Amniotic epithelial cell (primary cell): ENCODE data around the gene ZSCAN2.
A peak's percentile ranks its signal among the peaks of the same experiment; 100 is the strongest.
"Not testable (repeated sequence)": the region's sequence is repeated elsewhere in the genome, so short reads cannot be mapped to it uniquely, and the experiment has no call there.

ENCODE experiments used
- DNase-seq: peaks from one replicate; pipeline ENCODE4 v3.0.0-alpha.2; 2010; ENCODE audit warnings: low read depth

ZSCAN2 gene

DNA sequence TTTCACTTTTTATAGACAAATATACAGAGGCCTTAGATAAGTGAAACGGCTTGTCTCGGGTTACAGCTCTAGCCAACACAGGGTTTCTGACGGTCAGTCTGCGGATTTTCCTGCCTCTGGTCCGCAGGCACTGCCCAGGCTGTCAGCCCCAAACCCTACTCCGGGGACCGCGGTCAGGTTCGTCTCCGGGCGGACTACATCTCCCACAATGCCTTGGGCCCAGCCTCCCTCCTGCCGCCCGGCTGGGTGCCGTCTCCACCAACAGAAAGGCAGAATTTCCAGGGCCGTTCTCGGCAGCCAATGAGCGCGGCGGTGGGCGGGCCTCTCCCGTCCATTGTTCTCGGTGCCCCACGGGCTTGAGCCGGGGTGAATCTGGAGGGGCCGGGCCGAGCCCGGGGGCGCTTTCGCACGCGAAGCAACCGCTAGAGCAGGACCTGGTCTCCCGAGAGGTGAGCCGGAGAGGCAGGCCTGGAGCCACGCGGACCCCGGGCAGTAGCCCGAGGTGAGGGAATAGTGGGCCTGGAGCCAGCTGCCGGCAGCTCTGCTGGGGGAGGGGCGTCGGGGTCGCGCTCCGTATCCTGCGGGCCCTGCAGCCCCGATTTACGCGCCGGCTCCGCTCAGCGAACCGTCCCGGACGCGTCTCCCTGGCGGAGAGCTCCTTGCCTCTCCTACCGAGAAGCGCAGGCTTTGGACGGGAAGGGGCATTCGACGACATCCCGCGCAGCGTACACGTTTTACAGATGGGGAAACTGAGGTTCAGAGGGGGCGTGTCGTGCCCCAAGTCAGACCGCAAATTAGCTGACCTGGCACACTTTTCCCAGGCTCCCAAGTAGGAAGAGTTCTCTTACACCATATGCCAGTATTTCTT lies at the start of gene ZSCAN2:
Gene ZSCAN2 (plus strand): TSS at position 323 of the 868 bp plus-strand sequence. CDS start 2,919 bp downstream, outside the sequence.
- DNase-seq = peak; percentile 88

DNA sequence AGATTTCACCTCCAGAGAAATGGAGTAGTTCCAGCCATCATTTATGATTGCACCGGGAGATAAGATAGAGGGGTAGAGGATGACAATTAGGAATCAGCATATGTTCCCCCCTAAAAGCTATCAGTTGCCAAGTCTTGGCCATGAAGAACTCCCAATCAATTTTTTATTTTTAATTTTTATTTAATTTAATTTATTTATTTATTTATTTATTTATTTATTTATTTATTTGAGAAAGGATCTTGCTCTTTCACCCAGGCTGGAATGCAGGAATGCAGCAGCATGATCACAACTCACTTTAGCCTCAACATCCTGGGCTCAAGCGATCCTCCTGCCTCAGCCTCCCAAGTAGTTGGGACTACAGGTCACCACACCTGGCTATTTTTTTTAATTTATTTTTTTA lies 49.2 kb upstream of the ZSCAN2 start:
- not testable (repeated sequence) for DNase-seq

DNA sequence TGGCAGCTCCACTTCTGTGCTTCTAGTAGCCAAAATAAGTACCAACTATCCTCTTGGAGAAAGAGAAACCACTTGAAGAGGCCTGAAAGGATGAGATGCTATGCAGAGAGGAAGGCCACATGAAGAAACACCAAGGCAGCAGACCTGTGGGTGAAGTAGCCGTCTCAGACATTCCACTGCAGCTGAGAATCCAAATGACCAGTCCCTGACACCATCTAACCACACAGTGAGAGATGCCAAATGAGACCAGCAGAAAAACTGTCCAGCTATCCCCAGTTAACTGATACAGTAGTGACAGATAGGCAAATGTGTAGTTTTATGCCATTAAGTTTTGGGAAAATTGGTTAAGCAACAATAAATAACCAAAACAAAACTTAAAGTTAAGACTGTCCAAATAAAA lies 47.9 kb upstream of the ZSCAN2 start:
- DNase-seq = peak; percentile 8

DNA sequence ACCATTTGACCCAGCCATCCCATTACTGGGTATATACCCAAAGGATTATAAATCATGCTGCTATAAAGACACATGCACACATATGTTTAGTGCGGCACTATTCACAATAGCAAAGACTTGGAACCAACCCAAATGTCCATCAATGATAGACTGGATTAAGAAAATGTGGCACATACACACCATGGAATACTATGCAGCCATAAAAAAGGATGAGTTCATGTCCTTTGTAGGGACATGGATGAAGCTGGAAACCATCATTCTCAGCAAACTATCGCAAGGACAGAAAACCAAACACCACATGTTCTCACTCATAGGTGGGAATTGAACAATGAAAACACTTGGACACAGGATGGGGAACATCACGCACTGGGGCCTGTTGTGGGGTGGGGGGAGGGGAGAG lies 44.1 kb upstream of the ZSCAN2 start:
- not testable (repeated sequence) for DNase-seq

DNA sequence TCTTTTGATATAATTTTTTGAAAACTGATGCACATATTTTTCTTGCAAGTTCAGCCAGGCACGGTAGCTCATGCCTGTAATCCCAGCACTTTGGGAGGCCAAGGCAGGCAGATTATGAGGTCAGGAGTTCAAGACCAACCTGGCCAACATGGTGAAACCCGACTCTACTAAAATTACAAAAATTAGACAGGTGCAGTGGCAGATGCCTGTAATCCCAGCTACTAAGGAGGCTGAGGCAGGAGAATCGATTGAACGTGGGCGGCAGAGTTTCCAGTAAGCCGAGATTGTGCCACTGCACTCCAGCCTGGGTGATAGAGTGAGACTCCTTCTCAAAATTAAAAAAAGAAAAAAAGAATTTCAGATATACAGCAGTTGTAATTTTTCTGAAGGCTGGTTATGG lies 32.8 kb upstream of the ZSCAN2 start:
- not testable (repeated sequence) for DNase-seq

DNA sequence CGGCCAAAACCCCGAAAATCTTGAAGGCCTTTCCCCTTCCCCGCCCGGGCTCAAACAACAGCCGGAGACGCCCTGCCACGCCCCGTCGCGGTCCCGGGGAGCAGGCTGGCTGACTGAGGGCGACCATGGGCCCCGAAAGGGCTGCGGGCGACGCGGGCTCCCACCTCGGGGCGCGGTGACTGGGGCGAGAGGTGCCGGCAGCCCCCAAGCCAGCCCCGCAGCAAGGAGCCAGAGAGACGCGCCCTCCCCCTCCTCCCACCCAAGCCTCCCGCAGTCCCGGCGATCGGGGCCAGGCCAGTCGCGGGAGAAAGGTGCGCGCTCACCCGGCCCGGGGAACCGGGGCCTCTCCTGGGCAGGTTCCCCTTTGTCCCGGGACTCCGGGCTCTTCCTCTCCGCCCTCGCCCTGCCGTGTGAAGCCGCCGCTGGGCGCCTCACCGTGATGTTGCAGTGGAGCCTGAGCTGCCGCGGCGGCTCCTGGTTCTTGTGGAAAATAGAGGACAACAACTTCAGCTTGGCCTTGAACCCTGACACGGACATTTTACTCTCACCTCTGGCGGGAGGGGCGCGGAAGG lies 30.6 kb upstream of the ZSCAN2 start:
- peak; percentile 4 for DNase-seq

DNA sequence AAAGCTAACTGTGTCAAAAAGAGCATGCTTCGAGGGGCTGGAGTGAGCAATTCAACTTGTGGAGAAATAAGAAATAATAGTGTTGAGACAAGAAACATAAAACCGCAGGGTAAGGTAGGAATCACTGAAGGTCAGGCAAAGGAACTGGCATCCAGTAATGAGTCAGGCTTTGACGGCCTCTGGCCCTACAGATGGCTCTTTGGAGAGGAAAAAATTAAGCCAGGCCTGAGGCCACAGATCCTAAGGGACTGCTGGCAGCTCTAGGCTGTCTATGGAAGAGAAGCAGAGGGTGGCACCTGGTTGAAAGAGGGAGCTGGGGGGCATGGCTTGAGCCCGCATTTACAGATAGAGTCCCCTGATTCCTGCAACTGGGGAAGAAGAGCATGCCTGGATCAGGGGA lies 28.6 kb upstream of the ZSCAN2 start:
- DNase-seq = peak; percentile 29

DNA sequence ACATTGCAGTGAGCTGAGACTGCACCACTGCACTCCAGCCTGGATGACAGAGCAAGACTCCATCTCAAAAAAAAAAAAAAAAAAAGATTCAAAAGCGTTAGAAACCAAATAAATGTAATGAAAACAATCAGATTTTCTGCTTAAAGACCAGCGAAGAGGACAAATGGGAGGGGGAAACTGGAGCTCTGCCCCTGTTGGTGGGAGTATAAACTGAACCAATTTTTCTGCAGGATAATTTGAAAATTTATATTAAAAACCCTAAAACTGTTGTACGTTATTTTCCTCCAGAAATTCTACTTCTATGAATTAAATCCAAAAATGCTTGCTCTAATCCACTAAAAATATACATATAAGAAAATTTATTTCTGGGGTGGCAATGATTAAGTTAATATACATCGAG lies 25.3 kb upstream of the ZSCAN2 start:
- no peak for DNase-seq

DNA sequence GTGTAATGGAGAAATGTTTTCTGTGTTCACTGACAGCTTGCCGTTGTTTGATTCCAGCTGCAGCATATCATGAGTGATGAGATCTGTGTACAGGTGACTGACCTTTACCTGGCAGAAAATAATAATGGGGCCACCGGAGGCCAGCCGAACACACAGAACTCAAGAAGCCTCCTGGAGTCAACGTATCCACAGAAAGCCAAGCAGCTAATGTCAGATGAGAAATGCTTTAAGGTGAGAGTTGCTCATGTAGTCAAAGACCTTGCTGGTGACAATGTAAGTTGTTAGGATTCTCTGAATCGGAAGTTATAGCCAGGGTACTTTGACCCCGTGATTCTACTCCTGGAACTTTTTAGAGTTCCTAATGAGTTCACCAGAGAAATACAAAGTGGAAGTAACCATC lies 22.9 kb upstream of the ZSCAN2 start:
- not testable (repeated sequence) for DNase-seq

DNA sequence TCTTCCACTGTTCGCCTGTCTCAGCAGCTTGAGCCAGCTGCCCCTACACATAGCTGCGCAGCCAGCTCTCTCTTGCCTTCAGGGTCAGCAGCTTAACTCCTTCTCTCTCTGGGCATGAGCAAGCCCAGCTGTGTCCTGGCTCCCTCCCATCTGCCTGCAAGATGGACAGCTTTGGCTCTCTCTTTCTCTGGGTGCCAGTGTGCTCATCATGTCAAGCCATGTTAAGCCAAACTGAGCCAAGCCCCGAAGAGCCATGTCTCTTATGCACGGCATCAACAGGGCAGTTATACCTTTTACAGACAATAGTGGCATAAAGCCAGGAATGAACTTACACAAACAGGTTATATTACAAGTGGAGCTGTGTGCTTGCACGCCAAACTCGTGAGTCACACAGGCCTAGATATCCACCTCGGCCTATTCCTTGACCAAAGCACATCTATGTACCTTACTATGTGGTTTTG lies 21.5 kb upstream of the ZSCAN2 start:
- DNase-seq = peak; percentile 76

DNA sequence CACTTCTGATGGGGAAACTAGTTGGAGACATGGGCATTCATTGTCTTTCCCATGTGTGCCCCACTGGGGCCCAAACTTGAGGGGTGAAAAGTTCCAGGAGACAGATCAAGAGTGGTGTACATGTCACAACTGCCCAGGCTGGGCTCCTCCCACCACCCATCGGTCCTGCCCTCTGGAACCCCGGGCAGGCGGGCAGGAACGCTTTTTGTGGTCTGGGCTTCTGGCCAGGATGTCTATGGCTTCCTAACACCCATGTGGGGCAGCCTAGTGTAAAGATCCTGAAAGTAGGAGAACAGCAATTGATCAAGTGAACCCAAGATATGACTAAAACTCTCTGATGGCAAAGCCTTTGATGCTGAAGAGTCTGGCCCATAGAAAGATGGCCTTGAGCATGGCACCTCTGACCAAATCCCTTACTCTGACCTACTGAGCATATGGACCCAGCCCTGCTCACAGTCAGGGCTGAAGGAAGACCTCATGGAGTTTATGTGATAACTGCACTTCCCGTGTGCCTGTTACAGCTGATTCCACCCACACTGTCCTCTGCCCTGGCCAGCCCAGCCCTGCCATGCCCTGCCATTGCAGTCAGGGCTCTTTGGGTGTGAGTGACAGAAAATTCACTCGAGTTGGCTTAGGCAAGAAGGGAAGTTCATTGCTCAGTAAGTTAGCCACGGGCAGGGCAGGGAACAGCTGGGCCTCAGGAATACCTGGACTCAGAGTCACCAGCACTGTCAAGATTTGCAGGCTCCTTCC lies 19.0 kb upstream of the ZSCAN2 start:
- DNase-seq = not testable (repeated sequence)

DNA sequence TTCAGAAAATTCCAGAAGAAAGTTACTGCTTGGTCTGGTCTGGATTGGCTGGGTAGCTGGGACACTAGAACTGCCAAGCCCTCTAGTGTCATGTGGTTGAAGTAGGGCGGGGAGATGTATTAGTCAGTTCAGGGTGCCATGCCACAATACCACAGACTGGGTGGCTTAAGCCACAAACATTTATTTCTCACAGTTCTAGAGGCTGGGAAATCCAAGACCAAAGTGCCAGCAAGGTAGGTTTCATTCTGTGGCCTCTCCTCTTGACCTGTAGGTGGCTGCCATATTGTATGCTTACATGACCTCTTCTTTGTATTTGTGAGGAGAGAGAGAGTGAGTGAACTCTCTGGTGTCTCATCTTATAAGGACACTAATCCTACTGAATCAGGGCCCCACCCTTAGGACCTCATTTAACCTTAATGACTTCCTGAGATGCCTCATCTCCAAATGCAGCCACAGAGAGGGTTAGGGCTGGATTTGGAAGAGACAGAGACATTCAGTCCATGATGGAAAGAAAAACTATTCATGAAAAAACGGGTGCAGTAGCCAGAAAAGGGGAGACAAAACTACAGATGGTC lies 18.1 kb upstream of the ZSCAN2 start:
- no peak for DNase-seq

DNA sequence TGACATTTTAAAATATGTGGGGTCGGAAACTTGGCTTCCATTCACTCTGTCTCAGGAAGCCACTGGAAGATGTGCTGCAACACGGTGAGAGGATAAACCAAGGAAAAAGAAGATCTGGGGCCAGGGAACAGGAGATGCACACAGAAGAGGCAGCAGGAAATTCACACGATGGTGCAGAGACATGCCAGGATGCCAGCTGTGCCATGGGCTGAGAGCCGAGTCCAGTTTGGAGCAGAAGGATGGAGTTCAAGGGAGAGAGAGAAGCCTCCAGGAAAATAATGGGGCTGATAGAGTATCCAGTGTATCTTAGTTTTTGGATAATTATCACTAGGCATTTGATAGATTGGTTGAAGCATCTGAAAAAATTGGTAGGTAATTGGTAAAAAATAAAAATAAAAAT lies 16.9 kb upstream of the ZSCAN2 start:
- DNase-seq = not testable (repeated sequence)

DNA sequence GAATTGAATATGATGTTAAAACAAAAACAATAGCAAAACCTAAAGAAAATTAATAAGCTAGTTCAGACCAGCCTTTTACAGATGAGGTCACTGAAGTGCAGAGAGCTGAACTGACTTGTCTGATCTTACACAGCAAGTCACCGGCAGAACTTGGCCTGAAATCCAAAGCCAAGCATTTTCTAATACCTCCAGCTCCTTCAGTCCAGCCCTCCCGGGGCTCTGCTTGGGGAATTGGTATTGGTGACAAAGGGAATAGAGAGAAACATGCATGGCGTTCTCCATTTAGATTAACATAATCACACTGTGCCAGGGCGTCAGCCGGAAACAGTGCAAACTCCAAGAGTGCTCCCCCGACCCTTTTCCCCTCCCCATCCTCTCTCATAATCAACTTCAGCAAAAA lies 14.1 kb upstream of the ZSCAN2 start:
- DNase-seq = no peak

DNA sequence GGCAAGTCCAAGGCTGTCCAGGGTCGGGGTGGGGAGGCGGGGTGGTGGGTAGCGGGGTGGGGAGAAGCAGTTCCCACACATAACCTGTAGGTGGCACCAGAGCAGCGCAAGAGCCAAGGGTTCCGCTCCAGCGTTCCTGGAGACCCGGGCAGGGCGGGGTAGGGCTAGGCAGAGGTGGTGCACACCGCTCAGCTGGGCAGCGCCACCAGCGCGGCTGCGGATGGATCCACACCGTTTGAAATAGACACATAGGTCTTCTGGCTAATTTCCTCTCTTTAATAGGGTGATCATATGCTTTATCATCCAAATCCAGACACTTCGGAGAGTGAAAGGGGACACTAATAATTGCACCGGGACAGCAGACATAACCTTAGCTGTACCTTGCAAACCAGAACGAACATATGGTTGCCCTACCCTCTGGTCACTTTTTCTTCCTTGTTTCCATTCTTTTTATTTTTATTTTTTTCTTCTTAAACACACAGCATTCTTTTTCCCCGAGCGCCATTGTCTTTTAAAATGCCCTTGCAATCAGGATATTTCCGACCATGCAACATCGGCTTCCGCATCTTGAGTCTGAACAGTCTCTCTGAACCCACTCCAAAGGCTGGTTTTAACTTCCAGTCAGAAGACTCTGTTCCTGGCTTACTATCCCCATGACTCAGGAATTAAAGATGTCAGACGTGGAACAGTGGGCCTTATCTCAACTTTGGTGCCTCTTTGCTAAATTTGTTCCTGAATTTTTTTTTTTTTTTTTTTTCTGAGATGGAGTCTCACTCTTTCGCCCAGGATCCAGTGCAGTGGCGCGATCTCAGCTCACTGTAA lies 12.5 kb upstream of the ZSCAN2 start:
- DNase-seq = peak; percentile 65

DNA sequence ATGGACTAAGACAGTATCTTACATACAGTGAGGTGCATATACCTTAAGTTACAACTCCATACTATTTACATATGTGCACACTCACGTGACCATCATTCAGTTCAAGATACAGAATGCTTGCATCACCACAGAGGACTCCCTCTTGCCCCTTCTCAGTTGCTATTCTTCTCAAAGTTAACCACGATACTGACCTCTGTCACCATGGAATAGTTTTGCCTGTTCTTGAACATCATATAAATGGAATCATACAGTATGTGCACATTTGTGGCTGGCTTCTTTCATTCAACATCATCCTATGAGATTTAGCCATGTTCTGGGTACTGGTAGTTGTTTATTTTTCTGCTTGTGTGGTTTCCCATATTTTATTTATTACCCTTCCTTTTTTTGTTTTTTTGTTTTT lies 10.4 kb upstream of the ZSCAN2 start:
- peak; percentile 7 for DNase-seq

DNA sequence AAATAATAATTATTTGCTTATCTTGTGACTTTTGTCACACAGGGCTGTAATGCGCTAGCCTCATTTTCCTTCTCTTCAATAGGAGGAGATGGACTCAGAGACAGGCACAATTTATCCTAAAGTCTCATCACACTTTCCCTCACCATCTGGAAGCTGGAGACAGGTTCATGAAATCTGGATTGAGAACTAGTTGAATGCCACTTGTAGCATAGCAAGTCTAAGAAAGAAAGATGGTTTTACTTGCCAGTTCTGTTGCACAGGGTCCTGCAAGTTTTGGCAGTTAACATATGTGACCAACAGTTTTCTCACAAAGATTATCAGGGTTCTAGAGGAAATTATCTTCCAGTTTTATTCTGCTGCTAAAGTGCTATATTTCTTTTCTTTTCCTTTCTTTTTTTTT lies 9.0 kb upstream of the ZSCAN2 start:
- no peak for DNase-seq

DNA sequence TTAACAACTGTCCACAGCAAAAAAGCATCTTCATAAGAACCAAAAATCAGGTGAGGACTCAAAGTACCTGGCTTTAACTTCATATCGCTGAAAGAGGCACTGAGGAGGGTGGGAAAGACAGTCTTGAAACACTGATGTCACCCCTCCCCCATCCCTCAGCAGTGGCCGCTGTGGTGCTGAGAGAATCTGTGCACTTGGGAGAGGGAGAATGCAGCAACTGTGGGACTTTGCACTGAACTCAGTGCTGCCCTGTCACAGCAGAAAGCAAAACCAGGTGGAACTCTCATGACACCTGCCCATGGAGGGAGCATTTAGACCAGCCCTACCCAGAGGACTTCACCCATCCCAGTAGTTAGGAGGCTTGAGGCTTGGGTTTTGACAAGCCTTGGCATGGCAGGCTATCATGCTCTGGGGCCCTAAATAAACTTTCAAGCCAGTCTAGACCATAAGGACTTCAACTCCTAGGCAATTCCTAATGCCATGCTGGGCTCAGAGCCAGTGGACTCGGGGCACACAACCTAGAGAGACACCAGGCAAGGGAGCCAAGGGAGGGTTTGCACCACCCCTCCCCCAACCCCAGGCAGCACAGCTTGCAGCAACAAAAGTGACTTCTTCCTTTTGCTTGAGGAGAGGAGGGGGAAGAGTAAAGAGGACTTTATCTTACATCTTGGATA lies 6.1 kb upstream of the ZSCAN2 start:
- no peak for DNase-seq

DNA sequence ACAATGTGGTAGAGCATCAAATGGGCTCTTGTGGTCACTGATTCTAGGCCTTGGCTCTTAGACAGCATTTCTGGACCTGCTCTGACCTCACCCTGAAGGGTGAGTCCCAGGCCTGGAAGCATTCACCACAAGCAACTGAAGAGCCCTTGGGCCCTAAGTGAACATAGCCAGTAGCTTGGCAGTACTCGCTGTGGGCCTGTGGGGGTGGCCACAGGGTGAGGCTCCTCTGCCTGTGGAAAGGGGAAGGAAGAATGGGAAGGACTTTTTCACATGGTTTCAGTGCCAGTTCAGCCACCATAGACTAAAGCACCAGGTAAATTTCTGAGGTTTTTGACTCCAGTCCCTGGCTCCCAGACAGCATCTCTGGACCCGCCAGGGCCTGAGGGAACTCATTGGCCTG lies 5.1 kb upstream of the ZSCAN2 start:
- DNase-seq = no peak

DNA sequence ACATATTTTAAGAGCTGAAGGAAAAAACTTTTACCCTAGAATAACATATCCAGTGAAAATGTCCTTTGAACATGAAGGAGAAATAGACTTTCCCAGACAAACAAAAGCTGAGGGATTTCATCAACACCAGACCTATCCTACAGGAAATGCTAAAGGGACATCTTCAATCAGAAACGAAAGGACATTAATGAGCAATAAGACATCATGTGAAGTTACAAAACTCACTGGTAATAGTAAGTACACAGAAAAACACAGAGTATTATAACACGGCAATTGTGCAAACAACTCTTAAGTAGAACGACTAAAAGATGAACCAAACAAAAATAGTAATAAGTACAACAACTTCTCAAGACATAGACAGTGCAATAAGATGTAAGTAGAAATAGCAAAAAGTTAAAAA lies 3.5 kb upstream of the ZSCAN2 start:
- DNase-seq = no peak

DNA sequence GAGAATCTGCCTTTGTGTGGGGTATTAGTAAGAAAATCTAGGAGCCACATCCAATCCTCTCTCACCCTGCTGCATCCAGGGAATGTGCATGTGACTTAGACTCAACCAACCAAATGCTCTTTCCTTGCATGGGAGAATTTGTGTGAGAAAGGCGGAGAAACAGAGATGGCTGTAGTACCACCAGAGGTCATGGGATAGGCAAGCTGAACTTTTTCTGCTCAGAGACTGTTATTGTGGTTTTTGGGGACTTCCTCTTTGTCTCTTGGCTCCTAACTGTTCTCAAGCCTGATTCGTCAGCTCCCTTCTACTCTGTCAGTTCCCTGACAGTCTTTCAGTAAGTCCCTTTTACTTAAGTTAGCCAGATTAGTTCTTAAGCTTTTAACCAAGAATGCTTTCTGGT lies 2.6 kb upstream of the ZSCAN2 start:
- peak; percentile 25 for DNase-seq
